WTC11 (cell line): ENCODE measurements around the gene TNFRSF14. TPM values are rescaled to one million over a fixed set of nuclear protein-coding genes. Genes with fewer than 3 reads are reported as not detected.

Experiments
- ATAC-seq: fragments of 200-7000 bp; cut with Tn5 transposase; 2 replicates; pipeline ENCODE4 v1.10.0; 2021; ENCODE audit warnings: mild to moderate bottlenecking, moderate library complexity
- CTCF ChIA-PET: fragments of 300-600 bp; sonication (Branson Sonifier 250); formaldehyde crosslinking; loops from one replicate; lab custom pipeline; 2021; ENCODE audit warnings: antibody characterized with exemption; lab: Charles Lee
- POLR2A ChIA-PET: fragments of 350-600 bp; sonication (Branson Sonifier 250); formaldehyde crosslinking; loops from one replicate; lab custom pipeline; 2021; ENCODE audit warnings: antibody characterized with exemption; lab: Charles Lee
- DNase-seq: peaks from one replicate; pipeline ENCODE4 v3.0.0; 2021; ENCODE audit warnings: low spot score
- H3K27ac Mint-ChIP-seq: 2 replicates; pipeline ENCODE4 v1.8.0; 2021; ENCODE audit warnings: mixed read lengths
- H3K27me3 Mint-ChIP-seq: 2 replicates; pipeline ENCODE4 v1.8.0; 2021; ENCODE audit warnings: low read depth, mild to moderate bottlenecking, moderate library complexity, mixed read lengths
- H3K36me3 Mint-ChIP-seq: 2 replicates; pipeline ENCODE4 v1.8.0; 2021; ENCODE audit warnings: mixed read lengths
- H3K4me1 Mint-ChIP-seq: 2 replicates; pipeline ENCODE4 v1.8.0; 2022; ENCODE audit warnings: mixed read lengths
- H3K4me3 Mint-ChIP-seq: 2 replicates; pipeline ENCODE4 v1.8.0; 2021; ENCODE audit warnings: mild to moderate bottlenecking, moderate library complexity, mixed read lengths
- H3K9me3 Mint-ChIP-seq: 2 replicates; pipeline ENCODE4 v1.8.0; 2021; ENCODE audit warnings: mixed read lengths
- ELF4 ChIP-seq: sonication (generic); formaldehyde crosslinking; IDR thresholded peaks from 2 replicates; pipeline ENCODE4 v1.8.1; 2022; ENCODE audit warnings: low read depth, mild to moderate bottlenecking, moderate library complexity, missing genetic modification reagents
- FOXP1 ChIP-seq: sonication (generic); formaldehyde crosslinking; IDR thresholded peaks from 2 replicates; pipeline ENCODE4 v1.8.0; 2022; ENCODE audit warnings: missing genetic modification reagents, mild to moderate bottlenecking, moderate library complexity, borderline replicate concordance
- HMGA2 ChIP-seq: fragments of 250-450 bp; sonication (Bioruptor Pico); IDR thresholded peaks from 2 replicates; pipeline ENCODE4 v1.4.0; 2021; ENCODE audit warnings: mild to moderate bottlenecking, moderate library complexity
- NFYB ChIP-seq: sonication (generic); formaldehyde crosslinking; conservative IDR thresholded peaks from 2 replicates; pipeline ENCODE4 v1.8.0; 2022; ENCODE audit warnings: low read depth, missing genetic modification reagents
- NR2C2 ChIP-seq: sonication (generic); formaldehyde crosslinking; IDR thresholded peaks from 2 replicates; pipeline ENCODE4 v1.8.0; 2022; ENCODE audit warnings: mild to moderate bottlenecking, missing genetic modification reagents
- NR3C1 ChIP-seq: sonication (generic); formaldehyde crosslinking; conservative IDR thresholded peaks from 2 replicates; pipeline ENCODE4 v1.8.1; 2023; ENCODE audit warnings: low read depth, mild to moderate bottlenecking, missing genetic modification reagents
- OVOL2 ChIP-seq: fragments of 250-450 bp; sonication (Bioruptor Pico); IDR thresholded peaks from 2 replicates; pipeline ENCODE4 v1.9.0; 2021; ENCODE audit warnings: mild to moderate bottlenecking, borderline replicate concordance
- SMAD4 ChIP-seq: sonication (generic); formaldehyde crosslinking; IDR thresholded peaks from 2 replicates; pipeline ENCODE4 v1.8.0; 2022; ENCODE audit warnings: mild to moderate bottlenecking, missing genetic modification reagents
- SP1 ChIP-seq: sonication (generic); formaldehyde crosslinking; conservative IDR thresholded peaks from 2 replicates; pipeline ENCODE4 v1.8.1; 2022; ENCODE audit warnings: missing genetic modification reagents
- TEAD4 ChIP-seq: sonication (generic); formaldehyde crosslinking; IDR thresholded peaks from 2 replicates; pipeline ENCODE4 v1.8.0; 2022; ENCODE audit warnings: mild to moderate bottlenecking, missing genetic modification reagents
- TP53 ChIP-seq: sonication (generic); formaldehyde crosslinking; IDR thresholded peaks from 2 replicates; pipeline ENCODE4 v1.8.1; 2023; ENCODE audit warnings: mild to moderate bottlenecking, missing genetic modification reagents
- ZNF232 ChIP-seq: sonication (generic); formaldehyde crosslinking; IDR thresholded peaks from 2 replicates; pipeline ENCODE4 v1.8.0; 2022; ENCODE audit warnings: mild to moderate bottlenecking, missing genetic modification reagents
- ZNF317 ChIP-seq: sonication (generic); formaldehyde crosslinking; IDR thresholded peaks from 2 replicates; pipeline ENCODE4 v1.8.1; 2023; ENCODE audit warnings: low read depth, mild to moderate bottlenecking, moderate library complexity, missing genetic modification reagents, borderline replicate concordance
- ZNF423 ChIP-seq: fragments of 250-450 bp; sonication (Bioruptor Pico); IDR thresholded peaks from 2 replicates; pipeline ENCODE4 v2.1.2; 2022; ENCODE audit warnings: mild to moderate bottlenecking, moderate library complexity
- total RNA-seq: library from RNA; stranded (reverse); gene quantifications from 3 replicates; pipeline ENCODE4 v1.2.3, GENCODE V29; 2021
- TF ChIP-seq, protein P1 (sequence below): sonication (generic); formaldehyde crosslinking; IDR thresholded peaks from 2 replicates; pipeline ENCODE4 v1.8.1; 2022; ENCODE audit warnings: low read depth, missing genetic modification reagents, borderline replicate concordance
- TF ChIP-seq, protein P2 (sequence below): sonication (generic); formaldehyde crosslinking; IDR thresholded peaks from 2 replicates; pipeline ENCODE4 v1.8.1; 2022; ENCODE audit warnings: mild to moderate bottlenecking, moderate library complexity, missing genetic modification reagents
- TF ChIP-seq, protein P3 (sequence below): sonication (generic); formaldehyde crosslinking; IDR thresholded peaks from 2 replicates; pipeline ENCODE4 v1.8.0; 2023; ENCODE audit warnings: missing genetic modification reagents
- TF ChIP-seq, protein P4 (sequence below): sonication (generic); formaldehyde crosslinking; IDR thresholded peaks from 2 replicates; pipeline ENCODE4 v1.8.0; 2023; ENCODE audit warnings: mild to moderate bottlenecking, missing genetic modification reagents
- TF ChIP-seq, protein P5 (sequence below): fragments of 200-600 bp; IDR thresholded peaks from 2 replicates; pipeline ENCODE4 v1.8.0; 2022; ENCODE audit warnings: antibody characterized with exemption

The TNFRSF14 gene
- total RNA-seq, 1 experiment from 2014 or later, result 0.87 TPM

DNA sequence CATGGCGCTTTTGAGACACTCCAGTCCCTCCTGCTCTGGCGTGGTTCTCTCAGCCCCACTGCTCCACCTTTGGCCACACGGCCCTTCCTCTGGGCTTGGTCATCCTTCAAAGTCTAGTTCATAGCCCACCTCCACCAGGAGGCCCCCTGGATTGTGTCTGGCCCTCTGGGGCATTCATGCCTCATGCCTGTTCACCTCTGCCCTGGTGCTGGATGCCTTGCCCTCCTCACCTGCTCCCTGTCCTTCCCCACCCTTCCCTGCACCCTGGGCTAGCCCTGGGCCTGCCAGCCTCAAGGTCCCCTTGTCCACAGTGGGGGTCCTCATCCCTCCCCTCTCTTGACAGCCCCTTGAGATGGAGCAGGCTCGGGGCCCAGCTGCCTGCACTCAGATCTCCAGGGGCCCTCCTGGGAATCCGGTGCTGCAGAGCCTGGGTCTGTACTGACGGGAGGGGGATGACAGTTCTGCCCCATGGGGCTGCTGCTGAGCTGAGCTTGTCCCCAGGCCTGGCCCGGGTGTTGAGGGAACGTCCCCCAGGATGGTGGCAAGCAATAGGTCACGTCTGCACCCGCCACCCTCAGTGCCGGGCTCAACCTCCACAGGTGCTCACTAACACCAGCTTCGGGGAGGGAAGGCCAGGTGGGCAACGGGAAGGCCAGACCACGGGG lies 48.8 kb downstream of the TNFRSF14 start:
- ChIA-PET POLR2A (no interaction called here), CTCF (no interaction called here)
- peaks cover 5% of the 10 kb centered on the region for H3K36me3 Mint-ChIP-seq
- peaks cover 9% of the 10 kb centered on the region for H3K9me3 Mint-ChIP-seq
- H3K27ac Mint-ChIP-seq, result no peak overlapping the region
- DNase-seq (no peak), ATAC-seq (no peak)
- H3K27me3 Mint-ChIP-seq, result no peaks in the 10 kb centered on the region; the same call in 1 of the 2 replicates
- no peak overlapping the region for H3K4me3 Mint-ChIP-seq
- TF ChIP-seq TP53 (no peak), HMGA2 (CRISPR knock-in tag) (no peak), OVOL2 (CRISPR knock-in tag) (no peak), ZNF423 (CRISPR knock-in tag) (no peak), SP1 (CRISPR knock-in tag) (no peak), ZNF317 (CRISPR knock-in tag) (no peak), NFYB (CRISPR knock-in tag) (no peak), ZNF232 (CRISPR knock-in tag) (no peak), SMAD4 (CRISPR knock-in tag) (no peak), ELF4 (no peak), NR3C1 (CRISPR knock-in tag) (no peak), TEAD4 (CRISPR knock-in tag) (no peak), FOXP1 (no peak), NR2C2 (CRISPR knock-in tag) (no peak)
- TF ChIP-seq, protein P1, sequence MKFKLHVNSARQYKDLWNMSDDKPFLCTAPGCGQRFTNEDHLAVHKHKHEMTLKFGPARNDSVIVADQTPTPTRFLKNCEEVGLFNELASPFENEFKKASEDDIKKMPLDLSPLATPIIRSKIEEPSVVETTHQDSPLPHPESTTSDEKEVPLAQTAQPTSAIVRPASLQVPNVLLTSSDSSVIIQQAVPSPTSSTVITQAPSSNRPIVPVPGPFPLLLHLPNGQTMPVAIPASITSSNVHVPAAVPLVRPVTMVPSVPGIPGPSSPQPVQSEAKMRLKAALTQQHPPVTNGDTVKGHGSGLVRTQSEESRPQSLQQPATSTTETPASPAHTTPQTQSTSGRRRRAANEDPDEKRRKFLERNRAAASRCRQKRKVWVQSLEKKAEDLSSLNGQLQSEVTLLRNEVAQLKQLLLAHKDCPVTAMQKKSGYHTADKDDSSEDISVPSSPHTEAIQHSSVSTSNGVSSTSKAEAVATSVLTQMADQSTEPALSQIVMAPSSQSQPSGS (CRISPR knock-in tag), result no peak
- TF ChIP-seq, protein P2, sequence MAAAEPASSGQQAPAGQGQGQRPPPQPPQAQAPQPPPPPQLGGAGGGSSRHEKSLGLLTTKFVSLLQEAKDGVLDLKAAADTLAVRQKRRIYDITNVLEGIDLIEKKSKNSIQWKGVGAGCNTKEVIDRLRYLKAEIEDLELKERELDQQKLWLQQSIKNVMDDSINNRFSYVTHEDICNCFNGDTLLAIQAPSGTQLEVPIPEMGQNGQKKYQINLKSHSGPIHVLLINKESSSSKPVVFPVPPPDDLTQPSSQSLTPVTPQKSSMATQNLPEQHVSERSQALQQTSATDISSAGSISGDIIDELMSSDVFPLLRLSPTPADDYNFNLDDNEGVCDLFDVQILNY (CRISPR knock-in tag), result no peak
- TF ChIP-seq, protein P3, sequence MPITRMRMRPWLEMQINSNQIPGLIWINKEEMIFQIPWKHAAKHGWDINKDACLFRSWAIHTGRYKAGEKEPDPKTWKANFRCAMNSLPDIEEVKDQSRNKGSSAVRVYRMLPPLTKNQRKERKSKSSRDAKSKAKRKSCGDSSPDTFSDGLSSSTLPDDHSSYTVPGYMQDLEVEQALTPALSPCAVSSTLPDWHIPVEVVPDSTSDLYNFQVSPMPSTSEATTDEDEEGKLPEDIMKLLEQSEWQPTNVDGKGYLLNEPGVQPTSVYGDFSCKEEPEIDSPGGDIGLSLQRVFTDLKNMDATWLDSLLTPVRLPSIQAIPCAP (CRISPR knock-in tag), result no peak
- TF ChIP-seq, protein P4, sequence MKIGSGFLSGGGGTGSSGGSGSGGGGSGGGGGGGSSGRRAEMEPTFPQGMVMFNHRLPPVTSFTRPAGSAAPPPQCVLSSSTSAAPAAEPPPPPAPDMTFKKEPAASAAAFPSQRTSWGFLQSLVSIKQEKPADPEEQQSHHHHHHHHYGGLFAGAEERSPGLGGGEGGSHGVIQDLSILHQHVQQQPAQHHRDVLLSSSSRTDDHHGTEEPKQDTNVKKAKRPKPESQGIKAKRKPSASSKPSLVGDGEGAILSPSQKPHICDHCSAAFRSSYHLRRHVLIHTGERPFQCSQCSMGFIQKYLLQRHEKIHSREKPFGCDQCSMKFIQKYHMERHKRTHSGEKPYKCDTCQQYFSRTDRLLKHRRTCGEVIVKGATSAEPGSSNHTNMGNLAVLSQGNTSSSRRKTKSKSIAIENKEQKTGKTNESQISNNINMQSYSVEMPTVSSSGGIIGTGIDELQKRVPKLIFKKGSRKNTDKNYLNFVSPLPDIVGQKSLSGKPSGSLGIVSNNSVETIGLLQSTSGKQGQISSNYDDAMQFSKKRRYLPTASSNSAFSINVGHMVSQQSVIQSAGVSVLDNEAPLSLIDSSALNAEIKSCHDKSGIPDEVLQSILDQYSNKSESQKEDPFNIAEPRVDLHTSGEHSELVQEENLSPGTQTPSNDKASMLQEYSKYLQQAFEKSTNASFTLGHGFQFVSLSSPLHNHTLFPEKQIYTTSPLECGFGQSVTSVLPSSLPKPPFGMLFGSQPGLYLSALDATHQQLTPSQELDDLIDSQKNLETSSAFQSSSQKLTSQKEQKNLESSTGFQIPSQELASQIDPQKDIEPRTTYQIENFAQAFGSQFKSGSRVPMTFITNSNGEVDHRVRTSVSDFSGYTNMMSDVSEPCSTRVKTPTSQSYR (CRISPR knock-in tag), result no peak
- TF ChIP-seq, protein P5, sequence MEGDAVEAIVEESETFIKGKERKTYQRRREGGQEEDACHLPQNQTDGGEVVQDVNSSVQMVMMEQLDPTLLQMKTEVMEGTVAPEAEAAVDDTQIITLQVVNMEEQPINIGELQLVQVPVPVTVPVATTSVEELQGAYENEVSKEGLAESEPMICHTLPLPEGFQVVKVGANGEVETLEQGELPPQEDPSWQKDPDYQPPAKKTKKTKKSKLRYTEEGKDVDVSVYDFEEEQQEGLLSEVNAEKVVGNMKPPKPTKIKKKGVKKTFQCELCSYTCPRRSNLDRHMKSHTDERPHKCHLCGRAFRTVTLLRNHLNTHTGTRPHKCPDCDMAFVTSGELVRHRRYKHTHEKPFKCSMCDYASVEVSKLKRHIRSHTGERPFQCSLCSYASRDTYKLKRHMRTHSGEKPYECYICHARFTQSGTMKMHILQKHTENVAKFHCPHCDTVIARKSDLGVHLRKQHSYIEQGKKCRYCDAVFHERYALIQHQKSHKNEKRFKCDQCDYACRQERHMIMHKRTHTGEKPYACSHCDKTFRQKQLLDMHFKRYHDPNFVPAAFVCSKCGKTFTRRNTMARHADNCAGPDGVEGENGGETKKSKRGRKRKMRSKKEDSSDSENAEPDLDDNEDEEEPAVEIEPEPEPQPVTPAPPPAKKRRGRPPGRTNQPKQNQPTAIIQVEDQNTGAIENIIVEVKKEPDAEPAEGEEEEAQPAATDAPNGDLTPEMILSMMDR, result no peak
- no peaks in the 10 kb centered on the region for H3K4me1 Mint-ChIP-seq
